Measurements from ENCODE around the gene AHI1.

The AHI1 gene

DNA sequence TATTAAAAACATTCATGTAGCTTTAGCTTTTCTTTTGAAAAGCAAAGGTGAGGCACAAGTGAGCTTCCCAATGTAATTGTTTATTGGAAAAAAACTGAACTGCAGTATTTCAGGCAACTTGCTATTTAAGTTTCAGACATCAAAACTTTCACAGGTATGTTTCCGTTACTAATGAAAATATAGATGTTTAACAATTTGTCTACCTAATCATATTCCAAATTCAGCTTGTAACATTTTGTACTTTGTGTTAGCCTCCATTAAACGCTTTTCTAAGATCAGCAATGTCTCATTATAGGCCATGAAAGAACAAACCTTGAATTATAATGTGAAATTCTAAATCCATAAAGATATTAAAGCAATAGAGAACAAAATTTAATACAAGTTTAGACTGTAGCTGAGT is 69.5 kb downstream of the AHI1 start:
- no peak for DNase-seq
- H3K9me3 ChIP-seq (ENCODE audit: insufficient read depth, low read length, severe bottlenecking): no peaks in the 10 kb centered on the region
- peaks cover 32% of the 10 kb centered on the region for H3K4me1 ChIP-seq (ENCODE audit: insufficient read depth, low read length)
- no peak overlapping the region for H3K4me3 ChIP-seq (ENCODE audit: low read depth in 1 of 2, low read length in 2 of 2)
- no peaks in the 10 kb centered on the region for H3K79me2 ChIP-seq (ENCODE audit: insufficient read depth, low read length)
- H3K9ac ChIP-seq (ENCODE audit: low read depth, low read length): no peak overlapping the region
- ATAC-seq (ENCODE audit: insufficient read depth, low read depth): no peak
- no peak overlapping the region for H2AFZ ChIP-seq (ENCODE audit: low read depth, low read length)
- no peaks in the 10 kb centered on the region for H4K20me1 ChIP-seq (ENCODE audit: insufficient read depth, low read length)
- no peak overlapping the region for H3K4me2 ChIP-seq (ENCODE audit: insufficient read depth, low read length)
- H3K36me3 ChIP-seq (ENCODE audit: insufficient read depth, low read length): no peaks in the 10 kb centered on the region
- TF ChIP-seq CTCF (IDR thresholded peaks at IDR 0.05; ENCODE audit: borderline replicate concordance, extremely low read depth, low read length, poor library complexity, severe bottlenecking) (no peak), EZH2 (IDR thresholded peaks at IDR 0.05; ENCODE audit: borderline replicate concordance, low read depth, low read length, severe bottlenecking) (no peak)
- no peaks in the 10 kb centered on the region for H3K27me3 ChIP-seq (ENCODE audit: insufficient read depth, low read length, poor library complexity)
- H3K27ac ChIP-seq (ENCODE audit: low read length): no peak overlapping the region

GRCh38 chr6:135426833-135427232 is 70.7 kb downstream of the AHI1 start:
- Histone ChIP-seq H3K4me2 (ENCODE audit: insufficient read depth, low read length) (no peak overlapping the region), H3K27me3 (ENCODE audit: insufficient read depth, low read length, poor library complexity) (no peaks in the 10 kb centered on the region), H3K9me3 (ENCODE audit: insufficient read depth, low read length, severe bottlenecking) (no peaks in the 10 kb centered on the region), H3K9ac (ENCODE audit: low read depth, low read length) (no peak overlapping the region), H2AFZ (ENCODE audit: low read depth, low read length) (no peak overlapping the region), H3K79me2 (ENCODE audit: insufficient read depth, low read length) (no peaks in the 10 kb centered on the region), H3K4me1 (ENCODE audit: insufficient read depth, low read length) (peaks cover 36% of the 10 kb centered on the region), H3K4me3 (ENCODE audit: low read depth in 1 of 2, low read length in 2 of 2) (no peak overlapping the region), H3K36me3 (ENCODE audit: insufficient read depth, low read length) (no peaks in the 10 kb centered on the region), H4K20me1 (ENCODE audit: insufficient read depth, low read length) (no peaks in the 10 kb centered on the region), H3K27ac (ENCODE audit: low read length) (no peak overlapping the region)
- TF ChIP-seq EZH2 (IDR thresholded peaks at IDR 0.05; ENCODE audit: borderline replicate concordance, low read depth, low read length, severe bottlenecking): no peak
- TF ChIP-seq CTCF (IDR thresholded peaks at IDR 0.05; ENCODE audit: borderline replicate concordance, extremely low read depth, low read length, poor library complexity, severe bottlenecking): no peak
- ATAC-seq (ENCODE audit: insufficient read depth, low read depth): no peak
- DNase-seq: no peak

DNA sequence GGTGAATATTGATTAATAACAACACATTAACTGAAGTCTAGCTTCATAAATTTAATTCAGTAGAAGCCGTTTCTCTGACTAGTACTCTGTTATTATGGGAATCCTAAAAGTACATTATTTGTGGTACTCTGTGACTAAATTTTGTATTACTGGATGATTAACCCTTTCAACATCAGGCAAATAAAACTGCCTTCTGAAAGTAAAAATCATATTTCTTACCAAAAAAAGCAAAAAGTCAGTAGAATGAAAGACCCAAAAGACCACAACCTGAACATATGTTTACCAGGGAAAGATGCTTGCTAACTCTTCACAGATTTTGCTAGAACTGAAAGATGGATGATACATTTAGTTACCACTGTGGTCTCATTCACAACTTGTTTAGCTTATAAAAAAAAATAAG is 73.2 kb downstream of the AHI1 start:
- H4K20me1 ChIP-seq (ENCODE audit: insufficient read depth, low read length): no peaks in the 10 kb centered on the region

More for the DNA sequence above, 73.2 kb downstream of the AHI1 start:
- ATAC-seq (ENCODE audit: insufficient read depth, low read depth): no peak
- H3K4me1 ChIP-seq (ENCODE audit: insufficient read depth, low read length): peaks cover 46% of the 10 kb centered on the region
- no peak overlapping the region for H3K4me3 ChIP-seq (ENCODE audit: low read depth in 1 of 2, low read length in 2 of 2)
- H3K9me3 ChIP-seq (ENCODE audit: insufficient read depth, low read length, severe bottlenecking): no peaks in the 10 kb centered on the region
- H3K9ac ChIP-seq (ENCODE audit: low read depth, low read length): no peak overlapping the region; the same call in 1 of the 2 replicates
- TF ChIP-seq EZH2 (IDR thresholded peaks at IDR 0.05; ENCODE audit: borderline replicate concordance, low read depth, low read length, severe bottlenecking) (no peak), CTCF (IDR thresholded peaks at IDR 0.05; ENCODE audit: borderline replicate concordance, extremely low read depth, low read length, poor library complexity, severe bottlenecking) (no peak)
- peak overlapping the region; percentile 56 for H3K27ac ChIP-seq (ENCODE audit: low read length)
- no peak overlapping the region for H2AFZ ChIP-seq (ENCODE audit: low read depth, low read length)
- H3K4me2 ChIP-seq (ENCODE audit: insufficient read depth, low read length): no peak overlapping the region
- DNase-seq: no peak
- no peaks in the 10 kb centered on the region for H3K27me3 ChIP-seq (ENCODE audit: insufficient read depth, low read length, poor library complexity)
- no peaks in the 10 kb centered on the region for H3K79me2 ChIP-seq (ENCODE audit: insufficient read depth, low read length)
- H3K36me3 ChIP-seq (ENCODE audit: insufficient read depth, low read length): no peaks in the 10 kb centered on the region
